ENCODE results near the gene NOSTRIN. TPM values are rescaled to one million over a fixed set of nuclear protein-coding genes. Genes with fewer than 3 reads are reported as not detected.
"Not testable (repeated sequence)": the region's sequence is repeated elsewhere in the genome, so short reads cannot be mapped to it uniquely, and the experiment has no call there.

Gene NOSTRIN
- total RNA-seq, 4 donors from 2014 or later, result 16.3 to 197 (median 70.6) TPM

GRCh38 chr2:168787782-168788376 is 14.6 kb upstream of the NOSTRIN start:
- no peak for TF ChIP-seq CTCF (IDR thresholded peaks at IDR 0.05)
- DNase-seq (ENCODE audit: low spot score), result no peak
- ATAC-seq (ENCODE audit: low FRiP score), result no peak

GRCh38 chr2:168789776-168790175 is 12.7 kb upstream of the NOSTRIN start:
- no peak for ATAC-seq (ENCODE audit: low FRiP score)
- TF ChIP-seq CTCF (IDR thresholded peaks at IDR 0.05), result no peak

GRCh38 chr2:168790226-168790902 is 12.1 kb upstream of the NOSTRIN start:
- ATAC-seq (ENCODE audit: low FRiP score), result no peak
- TF ChIP-seq CTCF (IDR thresholded peaks at IDR 0.05), result no peak

More at GRCh38 chr2:168789776-168790175, 12.7 kb upstream of the NOSTRIN start:
- no peak for DNase-seq (ENCODE audit: low spot score)

GRCh38 chr2:168791140-168791539 is 11.3 kb upstream of the NOSTRIN start:
- not testable (repeated sequence) for DNase-seq (ENCODE audit: low spot score); ATAC-seq (ENCODE audit: low FRiP score)

More at GRCh38 chr2:168790226-168790902, 12.1 kb upstream of the NOSTRIN start:
- no peak for DNase-seq (ENCODE audit: low spot score)

GRCh38 chr2:168793596-168793995 is 8.8 kb upstream of the NOSTRIN start:
- no peak for ATAC-seq (ENCODE audit: low FRiP score)
- TF ChIP-seq CTCF (IDR thresholded peaks at IDR 0.05), result no peak
- DNase-seq (ENCODE audit: low spot score), result no peak

GRCh38 chr2:168794968-168795367 is 7.5 kb upstream of the NOSTRIN start:
- ATAC-seq (ENCODE audit: low FRiP score) (no peak), DNase-seq (ENCODE audit: low spot score) (no peak)

GRCh38 chr2:168796090-168796577 is 6.3 kb upstream of the NOSTRIN start:
- no peak for TF ChIP-seq CTCF (IDR thresholded peaks at IDR 0.05)
- no peak for DNase-seq (ENCODE audit: low spot score)
- no peak for ATAC-seq (ENCODE audit: low FRiP score)

More at GRCh38 chr2:168794968-168795367, 7.5 kb upstream of the NOSTRIN start:
- no peak for TF ChIP-seq CTCF (IDR thresholded peaks at IDR 0.05)
